SK-N-MC (cell line): ENCODE measurements around the gene RUNX2.

Source experiments
- DNase-seq: peaks from one replicate; pipeline ENCODE4 v3.0.0-alpha.2; 2011; ENCODE audit warnings: low read depth, low spot score
- H3K27ac ChIP-seq: fragments of 200-600 bp; sonication (generic); 2 replicates; pipeline ENCODE4 v1.5.1; 2016; ENCODE audit warnings: mixed run types
- H3K36me3 ChIP-seq: fragments of 200-600 bp; sonication (generic); 2 replicates; pipeline ENCODE4 v1.6.1; 2017; ENCODE audit warnings: antibody characterized with exemption, low read length, mixed read lengths; ENCODE audit not compliant: insufficient read depth
- H3K4me3 ChIP-seq: fragments of 200-600 bp; sonication (generic); 2 replicates; pipeline ENCODE4 v1.5.1; 2016
- H3K9ac ChIP-seq: fragments of 200-600 bp; sonication (generic); 2 replicates; pipeline ENCODE4 v1.8.0; 2017; ENCODE audit warnings: mixed run types, mixed read lengths; ENCODE audit not compliant: insufficient read length
- H3K9me3 ChIP-seq: fragments of 200-600 bp; sonication (generic); 2 replicates; pipeline ENCODE4 v1.6.1; 2017; ENCODE audit warnings: low read depth, mild to moderate bottlenecking, antibody characterized with exemption, low read length, moderate library complexity, mixed read lengths
- EZH2 ChIP-seq: fragments of 200-600 bp; sonication (generic); IDR thresholded peaks from one replicate; pipeline ENCODE4 v1.6.1; 2017; ENCODE audit warnings: antibody characterized with exemption
- FOXP2 ChIP-seq: optimal IDR thresholded peaks from 2 replicates; pipeline ENCODE3; 2011; ENCODE audit warnings: mild to moderate bottlenecking, moderate library complexity; ENCODE audit not compliant: insufficient read depth; ENCODE audit errors: extremely low read length, control extremely low read depth
- POLR2AphosphoS5 ChIP-seq: IDR thresholded peaks from 2 replicates; pipeline ENCODE4 v1.6.1; 2012; ENCODE audit warnings: mild to moderate bottlenecking, low read depth, low read length, borderline replicate concordance

RUNX2 gene

GRCh38 chr6:45616209-45616608 lies 288.1 kb downstream of the RUNX2 start:
- no peak overlapping the region for H3K27ac ChIP-seq
- H3K9ac ChIP-seq, result no peak overlapping the region
- no peaks in the 10 kb centered on the region for H3K36me3 ChIP-seq
- H3K4me3 ChIP-seq, result no peak overlapping the region
- DNase-seq, result no peak
- TF ChIP-seq EZH2 (no peak), POLR2AphosphoS5 (no peak), FOXP2 (no peak)
- no peaks in the 10 kb centered on the region for H3K9me3 ChIP-seq

GRCh38 chr6:45617441-45617840 lies 289.3 kb downstream of the RUNX2 start:
- no peak overlapping the region for H3K4me3 ChIP-seq
- DNase-seq, result no peak
- no peaks in the 10 kb centered on the region for H3K36me3 ChIP-seq
- H3K9ac ChIP-seq, result no peak overlapping the region
- TF ChIP-seq POLR2AphosphoS5 (no peak), FOXP2 (no peak), EZH2 (no peak)
- H3K27ac ChIP-seq, result no peak overlapping the region
- no peaks in the 10 kb centered on the region for H3K9me3 ChIP-seq

- H3K4me3 ChIP-seq, result no peak overlapping the region
- no peak for TF ChIP-seq POLR2AphosphoS5
- TF ChIP-seq FOXP2, result no peak
- TF ChIP-seq EZH2, result no peak
- no peak for DNase-seq
- H3K27ac ChIP-seq, result no peak overlapping the region
- no peak overlapping the region for H3K9ac ChIP-seq
- no peaks in the 10 kb centered on the region for H3K36me3 ChIP-seq
- H3K9me3 ChIP-seq, result no peaks in the 10 kb centered on the region
Observed at GRCh38 chr6:45618259-45618658, 290.1 kb downstream of the RUNX2 start.

- Histone ChIP-seq H3K27ac (no peak overlapping the region), H3K9me3 (no peaks in the 10 kb centered on the region), H3K36me3 (no peaks in the 10 kb centered on the region), H3K4me3 (no peak overlapping the region), H3K9ac (no peak overlapping the region)
- TF ChIP-seq EZH2, result no peak
- no peak for TF ChIP-seq FOXP2
- no peak for DNase-seq
Observed at GRCh38 chr6:45619211-45619760, 291.2 kb downstream of the RUNX2 start.

GRCh38 chr6:45619994-45620471 lies 291.9 kb downstream of the RUNX2 start:
- TF ChIP-seq FOXP2 (no peak), POLR2AphosphoS5 (no peak), EZH2 (no peak)
- Histone ChIP-seq H3K27ac (no peak overlapping the region), H3K36me3 (no peaks in the 10 kb centered on the region), H3K4me3 (no peak overlapping the region), H3K9ac (no peak overlapping the region), H3K9me3 (no peaks in the 10 kb centered on the region)
- DNase-seq, result no peak

GRCh38 chr6:45624228-45624627 lies 296.1 kb downstream of the RUNX2 start:
- no peaks in the 10 kb centered on the region for H3K36me3 ChIP-seq
- H3K4me3 ChIP-seq, result no peak overlapping the region
- TF ChIP-seq FOXP2 (no peak), EZH2 (no peak), POLR2AphosphoS5 (no peak)
- no peak for DNase-seq
- H3K9ac ChIP-seq, result no peak overlapping the region
- no peaks in the 10 kb centered on the region for H3K9me3 ChIP-seq
- H3K27ac ChIP-seq, result no peak overlapping the region

- Histone ChIP-seq H3K36me3 (no peaks in the 10 kb centered on the region), H3K4me3 (no peak overlapping the region), H3K9ac (no peak overlapping the region), H3K9me3 (no peaks in the 10 kb centered on the region), H3K27ac (no peak overlapping the region)
- no peak for DNase-seq
- TF ChIP-seq POLR2AphosphoS5, result no peak
- no peak for TF ChIP-seq EZH2
- TF ChIP-seq FOXP2, result no peak
Observed at GRCh38 chr6:45625191-45625664, 297.1 kb downstream of the RUNX2 start.

- TF ChIP-seq EZH2 (no peak), FOXP2 (no peak), POLR2AphosphoS5 (no peak)
- no peaks in the 10 kb centered on the region for H3K9me3 ChIP-seq
- H3K9ac ChIP-seq, result no peak overlapping the region
- H3K4me3 ChIP-seq, result no peak overlapping the region
- DNase-seq, result no peak
- H3K36me3 ChIP-seq, result no peaks in the 10 kb centered on the region
- no peak overlapping the region for H3K27ac ChIP-seq
Observed at GRCh38 chr6:45626087-45626891, 298.2 kb downstream of the RUNX2 start.

- no peak overlapping the region for H3K4me3 ChIP-seq
- H3K9ac ChIP-seq, result no peak overlapping the region
- no peaks in the 10 kb centered on the region for H3K36me3 ChIP-seq
- TF ChIP-seq FOXP2 (no peak), EZH2 (no peak)
- no peaks in the 10 kb centered on the region for H3K9me3 ChIP-seq
- no peak overlapping the region for H3K27ac ChIP-seq
- no peak for DNase-seq
Observed at GRCh38 chr6:45630314-45630713, 302.2 kb downstream of the RUNX2 start.
